Heart right ventricle (tissue), 16 donors: ENCODE results near the gene LRRC8E. TPM values are rescaled to one million over a fixed set of nuclear protein-coding genes. Genes with fewer than 3 reads are reported as not detected.

Source experiments
- ATAC-seq, 8 donors: fragments of 200-7000 bp; cut with Tn5 transposase; one replicate each; pipeline ENCODE4 v1.9.1; 2020; ENCODE audit warnings: mild to moderate bottlenecking in 8 of 8, moderate library complexity in 8 of 8, moderate number of reproducible peaks in 1 of 8
- DNase-seq, 2 donors: peaks; one replicate each; pipeline ENCODE4 v3.0.0-alpha.2; 2020
- H3K27ac ChIP-seq, 10 donors: fragments of 200-600 bp; sonication (generic) in 2 of 10; one replicate each; pipeline versions ENCODE4 v1.5.0 to v1.8.0; 2020 to 2022; ENCODE audit warnings: mild to moderate bottlenecking in 3 of 10
- H3K27me3 ChIP-seq, 7 donors: fragments of 200-600 bp; one replicate each; pipeline ENCODE4 v1.8.0; 2021 to 2022; ENCODE audit warnings: mild to moderate bottlenecking in 2 of 7
- H3K36me3 ChIP-seq, 9 donors: fragments of 200-600 bp; sonication (generic) in 1 of 9; one replicate each; pipeline versions ENCODE4 v1.5.0 to v1.8.0; 2020 to 2022; ENCODE audit warnings: mild to moderate bottlenecking in 2 of 9
- H3K4me1 ChIP-seq, 9 donors: fragments of 200-600 bp; sonication (generic) in 1 of 9; one replicate each; pipeline versions ENCODE4 v1.5.0 to v1.8.0; 2020 to 2022; ENCODE audit warnings: mild to moderate bottlenecking in 4 of 9
- H3K4me3 ChIP-seq, 10 donors: fragments of 200-600 bp; sonication (generic) in 2 of 10; one replicate each; pipeline versions ENCODE4 v1.5.0 to v1.8.0; 2020 to 2022; ENCODE audit warnings: mild to moderate bottlenecking in 7 of 10, moderate library complexity in 2 of 10
- H3K9me3 ChIP-seq, 11 donors: fragments of 200-600 bp in 10 of 11; sonication (generic) in 2 of 11; one replicate each; pipeline versions ENCODE4 v1.5.0 to v1.8.0; 2013 to 2022; ENCODE audit warnings: mild to moderate bottlenecking in 2 of 11, control low read depth in 1 of 11, moderate library complexity in 1 of 11
- WGBS, 2 donors: extraction: QIAGEN DNeasy Blood & Tissue Kit; methylation state at CpG; one replicate each; pipeline ENCODE4 v1.1.7; 2013; ENCODE audit warnings: inconsistent platforms in 1 of 2; 5-methylcytosine and 5-hydroxymethylcytosine counted together
- intact Hi-C, 10 donors: fragments of 100-400 bp; cut with DNase I; formaldehyde crosslinking; loops; one replicate each; pipeline versions ENCODE4 v1.11.1 to v1.14.2; 2022
- polyA plus RNA-seq, 2 donors: library from polyadenylated mRNA; stranded (reverse); fragments of 200-250 nt; gene quantifications; one replicate each; pipeline ENCODE4 v1.2.3, GENCODE V29; 2013
- total RNA-seq, 10 donors: library from RNA; stranded (reverse); fragmentation: NEBNext Ultra II Directional in 3 of 10; extraction: Animal tissue kit (Norgen Biotek cat#: 25700) in 3 of 10; gene quantifications; one replicate each; pipeline versions ENCODE4 v1.2.1 to v1.2.4, GENCODE V29; 2021 to 2023
- TF ChIP-seq, protein P1 (sequence below), 9 donors: fragments of 200-600 bp; sonication (generic) in 2 of 9; IDR thresholded peaks; one replicate each; pipeline versions ENCODE4 v1.5.0 to v1.8.0; 2021 to 2022; ENCODE audit warnings: antibody characterized with exemption in 9 of 9, mild to moderate bottlenecking in 5 of 9, moderate library complexity in 1 of 9
- donor health status: Arrhythmogenic right ventricular cardiomyopathy.
- donor health status: ischemic (EF 13 %, LVEDD 7.1; RV severe dilation, severe dysfunction).
- donor health status: healthy with polysubstance abuse.
- donor health status: DM: no; HTN: yes; CAD: no.
- donor health status: DM: no; HTN: no; CAD: no.
- donor health status: ischemic (EF 25% LVEDD 6.9; RV normal size, moderate dysfunction).
- donor health status: ischemic (EF 25% LVEDD 5.7; RV mildly dilated, moderate dysfunction).
- donor health status: healthy.
- donor health status: DM: yes; HTN: yes; CAD: no.
- donor health status: Ischemic cardiomyopathy.
- donor health status: ischemic (EF 35%, LVEDD 5.7; RV mildly dilated, moderate dysfunction).
- donor health status: nonischemic (EF 11% LVEDD 7.7; RV severe dilation, severe dysfunction).
- donor health status: DM: yes; HTN: yes; CAD: no.
- donor health status: PGD.
- donor health status: ischemic (EF 29% LVEDD 5.4; RV normal size, mild dysfunction).
- donor health status: nonischemic (EF 23%, LVEDD 6.1; RV moderate dilation, normal function).

Gene LRRC8E
- total and polyA plus RNA-seq, 12 donors: 0.33 to 3.3 (median 0.99) TPM

DNA sequence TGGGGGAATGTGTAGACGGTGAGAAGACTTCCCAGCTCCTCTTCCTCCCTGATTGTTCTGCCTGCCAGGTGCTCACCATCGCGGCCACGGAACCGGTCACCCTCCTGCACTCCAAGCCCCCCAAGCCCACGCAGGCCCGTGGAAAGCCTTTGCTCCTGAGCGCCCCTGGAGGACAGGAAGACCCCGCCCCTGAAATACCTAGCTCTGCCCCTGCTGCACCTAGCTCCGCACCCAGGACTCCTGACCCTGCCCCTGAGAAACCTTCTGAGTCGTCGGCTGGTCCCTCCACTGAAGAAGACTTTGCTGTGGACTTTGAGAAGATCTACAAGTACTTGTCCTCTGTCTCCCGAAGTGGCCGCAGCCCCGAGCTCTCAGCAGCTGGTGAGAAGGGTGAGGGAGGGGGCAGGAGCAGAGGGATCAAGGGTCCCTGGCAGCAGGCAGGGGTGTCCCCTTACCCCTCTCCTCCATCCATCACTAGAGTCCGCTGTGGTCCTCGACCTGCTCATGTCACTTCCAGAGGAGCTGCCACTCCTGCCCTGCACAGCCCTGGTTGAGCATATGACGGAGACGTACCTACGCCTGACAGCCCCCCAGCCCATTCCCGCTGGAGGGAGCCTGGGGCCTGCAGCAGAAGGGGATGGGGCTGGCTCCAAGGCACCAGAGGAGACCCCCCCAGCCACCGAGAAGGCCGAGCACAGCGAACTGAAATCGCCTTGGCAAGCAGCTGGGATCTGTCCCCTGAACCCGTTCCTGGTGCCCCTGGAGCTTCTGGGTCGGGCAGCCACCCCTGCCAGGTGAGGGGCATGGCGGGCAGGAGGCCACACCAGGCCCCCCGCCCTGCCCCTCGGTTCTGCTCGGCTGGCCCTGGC is 33.9 kb downstream of the LRRC8E start:
- ATAC-seq: no peak
- Histone ChIP-seq H3K4me1 (peaks cover 17 to 71% (median 44%) of the 10 kb centered on the region in 9 donors), H3K9me3 (no peaks in the 10 kb centered on the region), H3K36me3 (peaks cover 0 to 23% (median 15%) of the 10 kb centered on the region in 9 donors), H3K27ac (peak overlapping the region in 3 of 10 donors; percentile 59 to 83 (median 74)), H3K4me3 (peak overlapping the region in 4 of 10 donors; percentile 57 to 88 (median 77)), H3K27me3 (peaks cover 0 to 33% (median 20%) of the 10 kb centered on the region in 7 donors)
- no peak for DNase-seq
- intact Hi-C loops: loop anchor here in 5 of 10 donors (5.0 to 10.0 kb wide), 4 partner anchors 65 to 330 kb away; no protein-coding TSS in a partner anchor
- WGBS, 2 donors: 92 to 94% methylated on average over 29 to 31 of the region's 31 CpGs
- TF ChIP-seq, protein P1, sequence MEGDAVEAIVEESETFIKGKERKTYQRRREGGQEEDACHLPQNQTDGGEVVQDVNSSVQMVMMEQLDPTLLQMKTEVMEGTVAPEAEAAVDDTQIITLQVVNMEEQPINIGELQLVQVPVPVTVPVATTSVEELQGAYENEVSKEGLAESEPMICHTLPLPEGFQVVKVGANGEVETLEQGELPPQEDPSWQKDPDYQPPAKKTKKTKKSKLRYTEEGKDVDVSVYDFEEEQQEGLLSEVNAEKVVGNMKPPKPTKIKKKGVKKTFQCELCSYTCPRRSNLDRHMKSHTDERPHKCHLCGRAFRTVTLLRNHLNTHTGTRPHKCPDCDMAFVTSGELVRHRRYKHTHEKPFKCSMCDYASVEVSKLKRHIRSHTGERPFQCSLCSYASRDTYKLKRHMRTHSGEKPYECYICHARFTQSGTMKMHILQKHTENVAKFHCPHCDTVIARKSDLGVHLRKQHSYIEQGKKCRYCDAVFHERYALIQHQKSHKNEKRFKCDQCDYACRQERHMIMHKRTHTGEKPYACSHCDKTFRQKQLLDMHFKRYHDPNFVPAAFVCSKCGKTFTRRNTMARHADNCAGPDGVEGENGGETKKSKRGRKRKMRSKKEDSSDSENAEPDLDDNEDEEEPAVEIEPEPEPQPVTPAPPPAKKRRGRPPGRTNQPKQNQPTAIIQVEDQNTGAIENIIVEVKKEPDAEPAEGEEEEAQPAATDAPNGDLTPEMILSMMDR (IDR thresholded peaks at IDR 0.05): no peak

DNA sequence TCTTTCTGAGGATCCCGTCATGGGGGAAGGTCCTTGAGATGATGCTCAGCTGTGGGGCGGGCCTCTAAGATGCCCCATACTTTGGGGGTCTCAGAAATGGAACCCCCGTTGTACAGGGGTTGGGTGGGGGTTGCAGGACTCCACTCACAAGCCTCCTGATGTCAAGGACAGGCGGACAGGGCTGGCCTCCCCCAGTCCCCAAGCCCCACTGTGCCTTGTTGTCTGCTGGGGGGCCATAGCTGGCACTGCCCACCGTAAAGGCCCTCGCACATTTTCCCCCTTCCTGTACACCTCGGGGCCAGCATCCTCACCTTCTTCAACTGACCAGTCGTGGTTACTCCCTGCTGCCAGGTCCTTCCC is 34.5 kb downstream of the LRRC8E start:
- peaks cover 0 to 27% (median 14%) of the 10 kb centered on the region in 7 donors for H3K27me3 ChIP-seq
- no peak for DNase-seq
- TF ChIP-seq, protein P1 (IDR thresholded peaks at IDR 0.05): no peak
- no peak for ATAC-seq
- H3K9me3 ChIP-seq: no peaks in the 10 kb centered on the region
- no peak overlapping the region for H3K27ac ChIP-seq
- 88 to 91% methylated on average over 8 of the region's 8 CpGs for WGBS, 2 donors
- peaks cover 0 to 23% (median 15%) of the 10 kb centered on the region in 9 donors for H3K36me3 ChIP-seq
- intact Hi-C loops: loop anchor here in 5 of 10 donors (5.0 to 10.0 kb wide), 4 partner anchors 66 to 329 kb away; no protein-coding TSS in a partner anchor
- peaks cover 13 to 71% (median 40%) of the 10 kb centered on the region in 9 donors for H3K4me1 ChIP-seq
- no peak overlapping the region for H3K4me3 ChIP-seq

DNA sequence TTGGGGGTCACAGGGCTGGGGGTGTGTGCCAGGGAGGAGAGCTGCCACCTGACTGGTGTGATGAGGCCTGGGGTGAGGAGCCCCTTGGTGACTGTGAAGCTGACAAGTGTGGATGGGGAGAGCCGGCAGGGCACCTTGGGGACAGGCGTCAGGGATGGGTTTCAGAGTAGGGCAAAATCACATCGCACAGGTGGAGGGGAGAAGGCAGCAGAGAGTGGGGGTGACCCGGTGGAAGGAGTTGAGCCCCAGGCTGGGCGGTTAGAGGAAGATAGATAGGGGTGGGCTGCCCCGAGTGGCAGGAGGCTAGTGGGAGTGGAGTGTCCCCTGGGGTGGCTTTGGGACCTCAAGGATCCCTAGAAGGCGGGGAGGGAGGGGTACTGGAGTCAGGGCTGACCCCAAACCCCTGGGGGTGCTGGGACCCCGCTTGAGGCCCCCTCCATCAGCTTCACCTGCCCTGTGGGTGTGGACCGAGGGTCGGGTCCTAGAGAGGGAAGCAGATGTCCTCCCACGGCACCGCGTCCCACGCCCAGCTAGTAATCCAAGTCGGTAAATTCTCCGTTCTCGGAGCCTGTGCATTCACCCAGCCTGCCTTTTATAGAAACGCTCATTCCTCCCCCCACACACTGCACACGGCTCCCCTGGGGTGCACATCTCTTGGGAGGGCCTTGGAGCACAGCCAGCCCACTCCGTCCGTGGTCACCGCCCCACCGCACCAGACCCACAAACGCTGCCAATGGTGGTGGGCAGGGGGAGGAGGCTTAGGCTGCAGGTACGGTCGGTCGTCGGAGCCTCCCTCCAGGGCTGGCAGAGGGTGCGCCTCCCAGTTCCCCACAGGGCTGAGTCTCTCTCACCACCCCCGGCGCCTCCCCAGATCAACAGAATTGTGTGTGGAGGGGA is 35.2 kb downstream of the LRRC8E start:
- WGBS, 2 donors: 84% methylated on average over 31 of the region's 31 CpGs
- H3K4me3 ChIP-seq: no peak overlapping the region
- intact Hi-C loops: loop anchor here in 5 of 10 donors (5.0 to 10.0 kb wide), 4 partner anchors 66 to 329 kb away; no protein-coding TSS in a partner anchor
- H3K27me3 ChIP-seq: peaks cover 0 to 19% (median 7%) of the 10 kb centered on the region in 7 donors
- H3K4me1 ChIP-seq: peaks cover 18 to 72% (median 44%) of the 10 kb centered on the region in 9 donors
- no peaks in the 10 kb centered on the region for H3K9me3 ChIP-seq
- no peak for ATAC-seq
- H3K27ac ChIP-seq: no peak overlapping the region
- TF ChIP-seq, protein P1 (IDR thresholded peaks at IDR 0.05): no peak
- no peak for DNase-seq
- peaks cover 0 to 23% (median 15%) of the 10 kb centered on the region in 9 donors for H3K36me3 ChIP-seq

DNA sequence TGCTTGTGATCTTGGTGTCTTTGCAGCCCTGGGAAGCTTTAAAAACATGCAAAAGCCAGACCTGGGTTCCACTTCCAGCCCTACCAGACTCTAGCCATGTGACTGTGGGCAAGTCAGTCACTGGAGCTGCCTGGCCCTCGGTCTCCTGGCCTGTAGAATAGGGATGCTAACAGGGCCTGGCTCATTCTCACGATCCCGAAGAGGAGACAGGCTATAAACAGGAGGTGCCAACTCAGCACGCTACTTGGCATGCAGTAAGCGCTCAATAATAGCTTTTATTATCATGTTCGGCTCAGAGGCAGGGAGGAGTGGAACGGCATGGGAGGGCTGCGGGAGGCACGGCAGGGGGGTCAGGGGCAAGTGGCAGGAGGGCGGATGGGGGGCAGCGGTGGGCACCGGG is 35.9 kb downstream of the LRRC8E start:
- TF ChIP-seq, protein P1 (IDR thresholded peaks at IDR 0.05): no peak
- intact Hi-C loops: loop anchor here in 5 of 10 donors (5.0 to 10.0 kb wide), 4 partner anchors 67 to 328 kb away; no protein-coding TSS in a partner anchor
- no peak overlapping the region for H3K27ac ChIP-seq
- no peaks in the 10 kb centered on the region for H3K9me3 ChIP-seq
- 80 to 85% methylated on average over 12 of the region's 12 CpGs for WGBS, 2 donors
- no peak overlapping the region for H3K4me3 ChIP-seq
- ATAC-seq (no peak), DNase-seq (no peak)
- H3K4me1 ChIP-seq: peaks cover 18 to 73% (median 47%) of the 10 kb centered on the region in 9 donors
- peaks cover 0 to 23% (median 15%) of the 10 kb centered on the region in 9 donors for H3K36me3 ChIP-seq
- H3K27me3 ChIP-seq: peaks cover 0 to 12% (median 2%) of the 10 kb centered on the region in 7 donors
